Measurements from ENCODE around the gene PLET1.

GRCh38 chr11:112222303-112222702, 38.4 kb downstream of the PLET1 start:
- TF ChIP-seq POLR2AphosphoS5 (IDR thresholded peaks at IDR 0.05; ENCODE audit: borderline replicate concordance, low read depth, low read length) (no peak), EZH2 (IDR thresholded peaks at IDR 0.05) (no peak), FOXP2 (optimal IDR thresholded peaks at IDR 0.05; ENCODE audit: control extremely low read depth, extremely low read length, insufficient read depth) (no peak)

Data from SK-N-MC (cell line).